Lung microvascular endothelial cell (primary cell): ENCODE data around the gene NRBF2. TPM values are rescaled to one million over a fixed set of nuclear protein-coding genes. Genes with fewer than 3 reads are reported as not detected.
"Not testable (repeated sequence)": the region's sequence is repeated elsewhere in the genome, so short reads cannot be mapped to it uniquely, and the experiment has no call there.

Source experiments
- DNase-seq, 2 donors: peaks; one replicate each; pipeline versions ENCODE4 v3.0.0 to v3.0.0-alpha.2; 2010; ENCODE audit warnings: low read depth in 2 of 2
- total RNA-seq: library from RNA; depleted of rRNA; stranded (reverse); fragments of >200 nt; gene quantifications from 2 replicates; pipeline ENCODE4 v1.2.1, GENCODE V29; 2014

NRBF2 gene
- total RNA-seq = 13.1 and 16.3 TPM in 2 replicates

DNA sequence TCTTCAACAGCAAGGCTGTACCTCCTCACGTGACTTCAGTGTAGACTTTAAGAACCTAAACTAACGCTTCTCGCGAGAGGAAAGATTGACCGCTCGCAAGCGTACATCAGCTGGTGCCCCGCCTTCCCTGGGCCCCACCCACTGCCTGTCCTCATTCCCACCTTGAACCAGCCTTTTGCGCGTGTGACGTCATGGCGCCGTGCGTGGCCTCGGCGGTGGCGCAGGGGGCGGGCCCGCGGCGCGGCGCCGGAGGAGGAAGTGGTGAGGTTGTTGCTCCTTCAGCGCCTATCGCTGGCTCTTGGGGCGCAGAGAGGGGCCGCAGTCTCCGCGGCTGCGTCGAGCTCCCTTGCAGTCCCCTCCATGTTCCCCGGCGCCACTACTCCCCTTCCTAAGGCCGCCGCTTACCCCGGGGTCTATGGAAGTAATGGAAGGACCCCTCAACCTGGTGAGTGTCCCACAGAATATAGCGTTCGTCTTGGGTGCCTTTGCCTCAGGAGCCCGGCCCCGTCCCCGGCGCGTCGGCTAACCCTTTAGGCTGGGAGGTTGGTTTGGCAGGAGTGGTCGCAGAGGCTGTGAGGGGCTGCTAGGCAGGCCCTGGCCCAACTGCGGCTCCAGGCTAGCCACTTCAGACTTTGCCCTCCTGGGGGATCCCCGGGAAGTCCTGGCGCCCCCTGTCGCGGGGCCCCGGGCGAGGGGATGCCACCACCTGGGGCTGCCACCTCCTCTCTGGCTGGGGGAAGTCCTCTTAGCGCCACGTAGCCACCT lies at the start of gene NRBF2:
TSS of gene NRBF2 (plus strand) at position 273 of the 765 bp plus-strand sequence. CDS start at position 416, 143 bp downstream.
- DNase-seq = peak; percentile 98

DNA sequence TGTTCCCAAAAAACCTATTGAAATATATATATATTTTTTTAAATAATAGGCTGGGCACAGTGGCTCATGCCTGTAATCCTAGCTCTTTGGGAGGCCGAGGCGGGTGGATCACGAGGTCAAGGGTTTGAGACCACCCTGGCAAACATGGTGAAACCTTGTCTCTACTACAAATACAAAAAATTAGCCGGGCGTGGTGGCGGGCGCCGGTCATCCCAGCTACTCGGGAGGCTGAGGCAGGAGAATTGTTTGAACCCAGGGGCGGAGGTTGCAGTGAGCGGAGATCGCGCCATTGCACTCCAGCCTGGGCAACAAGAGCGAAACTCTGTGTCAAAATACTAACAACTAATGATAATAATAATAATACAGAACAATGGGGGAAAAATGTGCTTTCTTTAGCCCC lies 49.7 kb upstream of the NRBF2 start:
- not testable (repeated sequence) for DNase-seq

DNA sequence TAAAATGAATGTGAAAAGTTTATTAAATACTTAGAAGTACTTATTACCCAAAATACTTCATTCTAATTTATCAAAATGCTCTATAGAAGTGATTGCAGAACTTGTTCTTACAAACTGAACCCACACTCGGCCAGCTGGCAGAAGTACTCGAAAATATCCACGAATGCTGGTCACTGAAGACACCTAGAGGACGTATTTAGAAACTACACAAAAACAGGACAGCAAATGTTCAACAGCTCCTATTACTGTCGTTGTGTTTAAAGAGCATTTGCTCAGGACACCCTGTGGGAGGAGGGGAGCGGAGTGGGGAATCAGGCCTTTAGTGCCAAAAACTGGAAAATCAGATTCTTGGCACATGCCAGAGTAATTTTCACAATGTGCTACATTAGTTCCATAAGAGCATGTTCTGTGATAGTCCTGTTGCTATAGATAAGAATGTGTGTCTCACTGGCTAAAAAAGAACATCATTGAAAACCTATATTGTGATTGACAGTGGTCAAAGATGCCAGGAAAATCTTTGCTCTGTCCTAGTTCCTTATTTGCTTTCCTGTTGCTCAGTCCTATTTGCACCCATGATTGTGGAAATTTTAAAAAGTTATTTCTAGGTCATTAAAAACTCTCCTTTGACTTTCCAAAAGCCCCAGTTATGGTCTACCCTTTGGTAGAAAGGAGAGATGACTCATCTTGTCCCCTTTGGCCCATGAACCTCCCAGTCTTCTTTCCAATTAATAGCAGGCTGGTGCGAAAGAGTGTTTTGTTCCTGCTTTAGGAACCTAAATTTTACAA lies 49.0 kb upstream of the NRBF2 start:
- peak; percentile 80 for DNase-seq

DNA sequence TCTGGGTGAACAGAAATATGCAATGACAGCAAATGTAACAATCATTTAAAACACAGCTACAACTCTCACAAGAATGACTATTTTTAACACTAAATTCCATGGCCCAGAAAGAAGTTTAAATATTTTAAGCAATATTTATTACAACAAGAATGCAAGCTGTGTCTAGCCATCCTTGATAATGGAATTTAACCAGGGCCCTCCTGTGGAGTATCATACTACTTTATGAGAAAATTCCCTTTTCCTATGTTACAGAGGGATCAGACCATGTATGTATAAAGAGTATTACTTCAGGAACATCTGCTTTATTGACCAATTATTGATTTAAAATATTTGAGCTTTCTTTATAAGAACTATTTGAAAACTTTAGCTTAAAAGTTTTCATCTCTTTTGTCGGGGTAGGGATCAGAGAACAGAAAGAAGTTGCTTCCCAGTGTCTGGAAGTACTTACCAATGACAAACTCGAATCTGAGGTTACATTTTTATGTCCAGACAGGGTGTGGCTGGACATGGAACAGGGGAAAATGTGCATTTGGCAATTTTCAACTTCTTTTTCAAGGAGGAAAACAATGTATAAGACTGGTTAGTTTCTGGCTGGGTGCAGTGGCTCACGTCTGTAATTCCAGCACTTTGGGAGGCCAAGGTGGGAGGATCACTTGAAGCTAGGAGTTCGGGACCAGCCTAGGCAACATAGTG lies 48.3 kb upstream of the NRBF2 start:
- no peak for DNase-seq

DNA sequence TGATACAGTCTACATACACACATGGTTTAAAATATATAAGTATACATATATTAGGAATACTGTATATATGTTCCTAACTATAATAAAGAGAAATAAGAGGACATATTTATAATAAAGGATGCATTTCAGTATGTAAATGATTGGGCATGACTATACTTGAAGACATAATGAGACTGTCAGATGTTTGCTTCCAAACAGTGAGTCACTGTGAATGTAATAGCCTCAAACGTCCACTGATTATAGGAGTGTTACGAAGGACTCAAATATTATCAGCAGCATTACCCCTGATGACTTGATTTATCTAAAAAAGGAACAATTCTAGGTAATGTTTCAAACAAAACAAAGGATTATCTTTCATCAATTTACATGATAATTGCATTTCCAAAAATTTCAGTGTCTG lies 39.9 kb upstream of the NRBF2 start:
- no peak for DNase-seq

DNA sequence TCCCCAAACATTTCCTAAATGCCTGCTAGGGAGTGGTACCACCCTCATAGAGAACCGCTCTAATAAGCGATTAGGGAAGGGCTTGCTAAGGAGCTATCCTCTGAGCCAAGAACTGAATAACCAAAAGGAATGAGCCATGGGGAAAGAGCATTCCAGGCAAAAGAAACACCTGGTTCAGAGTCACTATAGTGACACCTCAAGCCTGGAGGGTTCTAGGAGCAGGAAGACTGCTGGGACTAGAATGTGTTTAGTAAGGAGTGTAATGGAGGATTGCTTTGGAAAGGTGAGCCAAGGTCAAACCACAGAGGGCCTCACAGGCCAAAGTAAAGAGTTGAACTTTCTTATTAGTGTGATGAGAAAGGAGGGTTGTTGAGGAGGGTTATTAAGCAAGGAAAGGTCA lies 38.7 kb upstream of the NRBF2 start:
- no peak for DNase-seq

DNA sequence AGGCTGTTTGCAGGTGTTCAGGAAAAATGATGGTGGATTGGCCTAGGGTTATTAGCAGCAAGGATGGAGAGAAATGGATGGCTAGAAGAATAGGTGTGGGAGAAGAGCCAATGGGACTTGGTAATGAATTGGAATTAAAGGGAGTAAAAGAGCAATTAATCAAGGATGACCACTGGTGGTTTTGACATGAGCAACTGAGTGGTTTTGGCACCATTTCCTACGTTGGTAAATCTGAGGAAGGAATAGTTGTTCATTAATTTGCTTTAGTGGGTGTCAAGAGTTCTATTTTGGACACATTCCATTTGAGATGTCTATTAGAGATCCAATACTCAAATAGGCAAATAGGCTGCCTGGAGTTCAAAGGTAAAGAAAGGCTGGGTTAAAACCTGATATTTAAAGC lies 38.2 kb upstream of the NRBF2 start:
- no peak for DNase-seq

DNA sequence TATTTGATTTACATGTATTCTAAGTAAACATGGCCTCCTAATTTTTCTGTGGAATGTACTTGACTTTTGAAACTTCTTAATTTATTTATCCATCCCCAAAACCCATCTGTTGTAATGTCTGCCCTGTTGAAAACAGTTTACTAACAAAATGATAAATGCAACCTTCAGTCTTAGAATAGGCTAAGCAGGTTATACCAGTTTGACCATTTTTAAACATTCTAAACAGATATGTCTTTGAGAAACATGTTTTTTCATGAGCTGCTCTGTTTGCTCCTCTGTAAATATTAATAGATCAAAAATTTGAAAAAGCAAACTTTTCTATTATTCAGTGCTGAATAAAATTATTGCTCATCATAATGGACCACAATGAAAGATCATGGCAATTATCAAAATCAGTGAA lies 33.4 kb upstream of the NRBF2 start:
- DNase-seq = no peak

DNA sequence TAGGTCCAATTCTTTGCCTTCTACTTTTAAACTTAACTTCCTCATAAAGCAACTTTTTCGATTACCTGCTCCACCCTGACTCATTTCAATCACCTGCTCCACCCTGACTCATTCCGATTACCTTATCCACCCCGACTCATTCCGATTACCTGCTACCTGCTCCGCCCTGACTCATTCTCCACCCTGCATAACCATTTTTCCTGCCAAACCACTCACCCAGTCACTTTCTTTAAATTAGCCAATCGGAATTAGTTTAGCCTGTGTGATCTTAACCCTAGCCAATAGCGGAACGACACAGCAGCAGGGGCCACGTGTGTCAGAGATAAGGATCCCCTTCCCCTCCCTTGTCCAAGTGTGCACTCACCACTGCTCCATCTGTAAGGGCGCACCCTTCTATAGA lies 32.0 kb upstream of the NRBF2 start:
- DNase-seq = not testable (repeated sequence)

DNA sequence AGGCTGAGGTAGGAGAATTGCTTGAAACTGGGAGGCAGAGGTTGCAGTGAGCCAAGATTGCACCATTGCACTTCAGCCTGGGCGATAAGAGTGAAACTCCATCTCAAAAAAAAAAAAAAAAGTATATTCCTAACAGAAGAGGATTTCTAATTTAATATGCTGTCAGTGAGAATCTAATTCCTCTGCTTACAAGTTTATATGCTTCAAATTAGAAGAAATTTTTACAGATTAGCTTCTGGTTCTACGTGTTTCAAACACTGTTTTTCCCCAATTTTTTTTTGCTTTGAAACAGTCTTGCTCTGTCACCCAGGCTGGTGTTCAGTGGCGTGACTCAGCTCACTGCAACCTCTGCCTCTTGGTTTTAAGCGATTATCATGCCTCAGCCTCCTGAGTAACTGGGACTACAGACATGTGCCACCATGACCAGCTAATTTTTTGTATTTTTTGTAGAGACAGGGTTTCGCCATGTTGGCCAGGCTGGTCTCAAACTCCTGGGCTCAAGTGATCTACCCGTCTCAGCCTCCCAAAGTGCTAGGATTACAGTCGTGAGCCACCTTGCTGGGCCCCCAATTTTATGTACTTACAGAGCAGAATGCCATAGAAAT lies 30.7 kb upstream of the NRBF2 start:
- not testable (repeated sequence) for DNase-seq

DNA sequence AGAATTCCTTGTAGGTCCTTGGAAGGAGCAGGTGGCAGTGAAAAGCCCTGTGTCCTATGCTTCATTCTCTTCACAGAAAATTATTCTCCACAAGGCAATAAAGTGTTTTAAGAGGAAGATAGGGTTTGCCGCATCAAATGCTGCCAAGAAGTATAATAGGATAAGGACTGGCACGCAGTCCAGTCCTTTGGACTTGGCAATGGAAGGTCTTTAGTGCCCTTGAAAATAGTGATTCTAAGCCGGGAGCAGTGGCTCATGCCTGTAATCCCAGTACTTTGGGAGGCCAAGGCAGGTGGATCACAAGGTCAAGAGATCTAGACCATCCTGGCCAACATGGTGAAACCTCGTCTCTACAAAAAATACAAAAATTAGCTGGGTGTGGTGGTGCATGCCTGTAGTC lies 29.9 kb upstream of the NRBF2 start:
- not testable (repeated sequence) for DNase-seq

DNA sequence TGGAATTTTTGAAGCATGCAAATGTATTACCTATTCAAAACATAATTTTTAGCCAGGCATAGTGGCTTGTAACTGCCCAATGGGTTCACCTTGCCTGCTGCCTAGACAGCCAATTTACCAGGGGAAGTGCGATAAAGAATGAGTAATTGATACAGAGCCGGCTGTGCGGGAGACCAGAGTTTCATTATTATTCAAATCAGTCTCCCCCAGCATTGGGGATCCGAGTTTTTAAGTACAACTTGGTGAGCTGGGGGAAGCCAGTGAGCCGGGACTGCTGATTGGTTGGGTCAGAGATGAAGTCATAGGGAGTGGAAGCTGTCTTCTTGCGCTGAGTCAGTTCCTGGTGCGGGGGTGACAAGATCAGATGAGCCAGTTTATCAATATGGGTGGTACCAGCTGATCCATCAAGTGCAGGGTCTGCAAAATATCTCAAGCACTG lies 29.1 kb upstream of the NRBF2 start:
- DNase-seq = peak in 1 of 2 donors; percentile 13

DNA sequence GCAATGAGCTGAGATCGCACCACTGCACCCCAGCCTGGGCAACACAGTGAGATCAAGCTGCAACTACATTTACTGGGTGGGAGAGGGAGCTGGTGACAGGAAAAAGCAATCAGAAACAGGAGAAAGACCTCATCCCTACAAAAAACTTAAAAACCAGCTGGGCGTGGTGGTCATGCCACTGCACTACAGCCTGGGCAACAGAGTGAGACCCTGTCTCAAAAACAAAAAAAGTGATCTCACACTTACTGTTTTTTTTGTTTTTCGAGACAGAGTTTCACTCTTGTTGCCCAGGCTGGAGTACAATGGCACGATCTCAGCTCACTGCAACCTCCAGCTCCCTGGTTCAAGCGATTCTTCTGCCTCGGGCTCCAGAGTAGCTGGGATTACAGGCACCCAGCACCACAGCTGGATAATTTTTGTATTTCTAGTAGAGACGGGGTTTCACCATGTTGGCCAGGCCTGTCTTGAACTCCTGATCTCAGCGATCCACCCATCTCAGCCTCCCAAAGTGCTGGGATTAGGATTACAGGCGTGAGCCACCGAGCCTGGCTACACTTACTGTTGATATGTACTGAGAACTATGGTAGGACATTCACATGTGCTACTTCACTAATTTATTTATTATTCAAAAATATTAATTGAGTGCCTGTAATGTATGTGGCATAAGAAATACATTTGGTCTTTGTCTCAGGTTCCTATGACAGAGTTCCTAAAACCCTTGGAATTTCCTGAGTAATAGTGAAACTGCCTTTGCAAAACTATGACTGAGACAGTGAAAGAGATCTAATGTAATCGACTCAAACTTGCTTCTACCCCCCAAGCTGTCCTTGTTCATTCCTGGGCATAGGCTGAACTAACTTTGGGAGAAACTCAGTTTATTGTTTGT lies 27.7 kb upstream of the NRBF2 start:
- peak in 1 of 2 donors; percentile 12 for DNase-seq

DNA sequence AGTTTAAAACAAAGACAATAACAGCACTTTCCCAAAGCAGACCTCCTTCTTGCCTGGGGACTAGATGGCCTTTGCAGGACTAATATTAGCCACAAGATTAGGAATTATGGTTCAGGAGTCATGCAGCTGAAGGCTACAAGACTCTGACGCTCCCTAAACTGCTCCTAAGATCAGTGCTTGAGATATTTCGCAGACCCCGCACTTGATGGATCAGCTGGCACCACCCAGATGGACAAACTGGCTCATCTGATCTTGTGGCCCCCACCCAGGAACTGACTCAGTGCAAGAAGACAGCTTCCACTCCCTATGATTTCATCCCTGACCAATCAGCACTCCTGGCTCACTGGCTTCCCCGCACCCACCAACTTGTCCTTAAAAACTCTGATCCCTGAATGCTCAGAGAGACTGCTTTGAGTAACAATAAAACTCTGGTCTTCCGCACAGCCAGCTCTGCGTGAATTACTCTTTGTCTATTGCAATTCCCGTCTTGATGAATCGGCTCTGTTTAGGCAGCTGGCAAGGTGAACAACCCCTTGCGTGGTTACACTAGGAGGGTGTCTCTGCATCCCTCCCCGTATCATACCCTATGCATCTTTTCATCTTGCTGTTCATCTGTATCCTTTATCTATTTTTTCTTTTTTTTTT lies 26.9 kb upstream of the NRBF2 start:
- DNase-seq = peak in 1 of 2 donors; percentile 25

DNA sequence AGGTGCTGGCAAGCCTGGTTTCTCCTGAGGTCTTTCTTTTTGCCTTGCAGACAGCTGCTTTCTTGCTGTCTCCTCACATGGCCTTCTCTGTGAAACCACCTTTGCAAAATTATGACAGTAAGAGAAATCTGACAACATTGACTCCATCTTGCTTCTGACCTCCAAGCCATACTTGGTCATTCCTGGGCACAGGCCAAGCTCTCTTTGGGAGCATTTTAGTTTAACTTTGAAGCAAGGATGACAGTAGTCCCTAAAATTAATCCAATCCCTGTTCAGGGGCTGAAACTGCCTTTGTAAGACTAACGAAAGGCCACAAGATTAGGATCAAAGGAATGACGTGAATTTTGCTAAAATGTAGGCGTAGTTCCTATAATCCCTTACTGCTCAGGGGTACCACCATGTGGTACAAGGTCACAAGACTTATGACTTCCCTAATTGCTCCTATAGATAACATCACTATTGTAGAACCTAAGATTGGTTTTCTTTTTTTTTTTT lies 25.1 kb upstream of the NRBF2 start:
- DNase-seq = no peak

DNA sequence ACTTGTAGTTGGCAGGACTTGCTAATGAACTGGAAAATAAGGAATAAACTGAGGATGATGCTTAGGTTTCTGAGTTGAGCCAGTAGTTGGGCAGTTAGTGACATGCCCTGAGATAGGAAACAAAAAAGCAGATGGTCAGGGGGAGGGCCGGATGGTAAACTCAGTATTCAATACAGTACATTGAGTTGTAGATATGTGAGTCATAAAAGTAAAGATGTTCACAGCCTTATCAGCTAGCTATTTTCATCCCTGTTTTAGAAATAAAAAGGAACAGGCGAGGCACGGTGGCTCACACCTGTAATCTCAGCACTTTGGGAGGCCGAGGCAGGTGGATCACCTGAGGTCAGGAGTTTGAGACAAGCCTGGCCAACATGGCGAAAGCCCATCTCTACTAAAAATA lies 22.2 kb upstream of the NRBF2 start:
- DNase-seq = no peak

DNA sequence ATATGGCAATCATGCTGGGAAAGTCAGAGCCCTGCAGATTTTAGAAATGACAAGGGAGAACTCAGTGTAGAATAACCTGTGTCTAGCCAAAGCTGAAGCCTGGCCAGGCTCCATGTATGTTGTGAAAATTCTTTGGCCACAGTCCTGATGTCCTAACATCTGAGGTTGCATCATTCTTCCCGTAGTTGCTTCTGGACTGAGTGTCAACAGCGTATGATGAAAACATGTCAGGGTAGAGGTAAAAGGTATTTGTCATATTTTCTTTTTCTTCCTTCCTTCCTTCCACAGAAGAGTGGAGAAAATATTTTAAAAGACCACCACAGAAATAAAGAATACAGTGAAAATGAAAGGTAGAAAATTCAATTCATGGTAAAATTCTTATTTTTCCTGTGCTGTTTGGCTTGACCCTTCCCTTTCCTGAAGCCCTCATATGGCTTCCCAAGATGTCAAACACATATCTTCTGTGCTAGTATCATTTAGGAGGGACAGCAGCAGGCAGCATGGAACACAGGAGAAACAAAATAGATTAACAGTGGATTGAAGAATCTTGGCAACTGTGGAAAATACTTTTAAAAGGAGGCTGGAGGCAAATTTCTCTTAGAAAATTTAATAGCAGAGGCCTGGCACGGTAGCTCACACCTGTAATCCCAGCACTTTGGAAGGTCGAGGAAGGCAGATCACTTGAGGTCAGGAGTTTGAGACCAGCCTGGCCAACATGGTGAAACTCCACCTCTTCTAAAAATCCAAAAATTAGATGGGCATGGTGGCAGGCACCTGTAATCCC lies 18.9 kb upstream of the NRBF2 start:
- peak; percentile 37 to 88 for DNase-seq

DNA sequence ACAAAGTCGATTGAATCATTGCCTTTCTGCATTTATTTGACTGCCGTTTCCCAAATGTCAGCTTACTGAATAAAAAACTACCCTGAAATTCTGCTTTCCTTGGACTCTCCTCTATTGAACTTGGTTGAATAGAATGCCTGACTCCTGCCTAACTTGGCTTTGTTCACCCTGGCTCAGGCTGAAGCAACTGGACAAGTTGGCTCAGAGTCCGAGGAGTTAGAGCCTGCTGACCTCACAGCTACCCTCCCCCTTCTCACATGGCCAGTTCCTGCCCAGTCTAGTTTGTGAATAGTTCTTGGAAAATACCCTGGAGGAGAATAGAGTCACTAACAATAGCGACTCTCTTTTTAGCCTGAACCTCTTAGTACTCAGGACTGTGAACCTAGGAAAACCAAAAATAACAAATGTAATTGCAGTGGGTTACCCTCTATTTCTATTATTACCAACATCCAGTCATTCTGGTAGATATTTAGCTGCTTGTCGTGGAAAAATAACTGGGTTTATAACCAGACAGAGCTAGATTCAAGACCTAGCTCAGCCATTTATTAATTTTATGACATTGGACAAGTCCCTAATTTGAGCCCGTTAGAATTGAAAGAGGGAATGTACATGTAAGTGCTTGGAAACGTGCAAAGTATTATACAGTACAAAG lies 17.3 kb upstream of the NRBF2 start:
- DNase-seq = peak in 1 of 2 donors; percentile 72
